ENCODE measurements around the gene HMCN2.

Gene HMCN2

GRCh38 chr9:130450344-130451003 lies 184.9 kb downstream of the HMCN2 start:
- Histone ChIP-seq H3K4me2 (ENCODE audit: low read length, poor library complexity, severe bottlenecking) (no peak overlapping the region), H2BK5ac (ENCODE audit: low read depth, low read length, poor library complexity, severe bottlenecking) (no peak overlapping the region), H3K9me3 (ENCODE audit: control insufficient read depth, low read length) (no peaks in the 10 kb centered on the region), H3K23ac (ENCODE audit: low read length in 2 of 2) (no peak overlapping the region), H3K14ac (ENCODE audit: low read length in 2 of 2) (no peak overlapping the region), H4K91ac (ENCODE audit: low read length) (peak overlapping the region; percentile 45), H2AK5ac (ENCODE audit: low read length, severe bottlenecking) (peak overlapping the region; percentile 57), H3K27ac (ENCODE audit: low read length, poor library complexity, severe bottlenecking) (no peak overlapping the region), H2BK120ac (ENCODE audit: low read depth, low read length) (no peak overlapping the region), H3K18ac (ENCODE audit: low read depth in 1 of 2, low read length in 2 of 2) (no peak overlapping the region), H2BK12ac (ENCODE audit: low read length in 2 of 2) (peak overlapping the region; percentile 17 to 32), H3K4me1 (ENCODE audit: control insufficient read depth, insufficient read depth, low read depth, low read length) (peaks cover 76% of the 10 kb centered on the region), H3K79me1 (replicated peaks; ENCODE audit: low read length, poor library complexity, severe bottlenecking) (peaks cover 30% of the 10 kb centered on the region), H2BK15ac (ENCODE audit: low read depth, poor library complexity, severe bottlenecking) (peak overlapping the region; percentile 37), H3K27me3 (ENCODE audit: control insufficient read depth in 1 of 2, insufficient read depth in 1 of 2, low read length in 2 of 2) (no peaks in the 10 kb centered on the region), H3K4ac (ENCODE audit: low read depth in 1 of 2, low read length in 2 of 2) (no peak overlapping the region), H2AFZ (ENCODE audit: low read depth, low read length) (no peak overlapping the region), H3K4me3 (ENCODE audit: insufficient read depth in 1 of 2, low read depth in 1 of 2, low read length in 2 of 2) (no peak overlapping the region), H3K36me3 (ENCODE audit: control insufficient read depth in 1 of 2, insufficient read depth in 2 of 2, low read depth in 1 of 2, low read length in 2 of 2) (peaks cover 17 to 35% of the 10 kb centered on the region in 2 experiments), H3K9ac (ENCODE audit: low read length) (no peak overlapping the region), H4K8ac (ENCODE audit: low read length) (peak overlapping the region; percentile 24)
- DNase-seq = no peak
- 89% methylated on average over 15 of the region's 15 CpGs for WGBS

- Histone ChIP-seq H2BK15ac (ENCODE audit: low read depth, poor library complexity, severe bottlenecking) (peak overlapping the region; percentile 37), H3K23ac (ENCODE audit: low read length in 2 of 2) (no peak overlapping the region), H3K4me3 (ENCODE audit: insufficient read depth in 1 of 2, low read depth in 1 of 2, low read length in 2 of 2) (no peak overlapping the region)
These were observed 185.4 kb downstream of the HMCN2 start for GRCh38 chr9:130451004-130451390.

GRCh38 chr9:130451509-130452388 lies 186.2 kb downstream of the HMCN2 start:
- peak overlapping the region; percentile 29 for H2BK120ac ChIP-seq (ENCODE audit: low read depth, low read length)
- DNase-seq = peak; percentile 87
- H2AK5ac ChIP-seq (ENCODE audit: low read length, severe bottlenecking) = peak overlapping the region; percentile 57
- peak overlapping the region; percentile 29 for H3K4me2 ChIP-seq (ENCODE audit: low read length, poor library complexity, severe bottlenecking)
- H4K8ac ChIP-seq (ENCODE audit: low read length) = peak overlapping the region; percentile 19
- H3K4ac ChIP-seq (ENCODE audit: low read depth in 1 of 2, low read length in 2 of 2) = peak overlapping the region in 1 of 2 experiments; percentile 46
- peaks cover 30% of the 10 kb centered on the region for H3K79me1 ChIP-seq (replicated peaks; ENCODE audit: low read length, poor library complexity, severe bottlenecking)
- H3K9me3 ChIP-seq (ENCODE audit: control insufficient read depth, low read length) = no peaks in the 10 kb centered on the region
- H3K18ac ChIP-seq (ENCODE audit: low read depth in 1 of 2, low read length in 2 of 2) = peak overlapping the region in 1 of 2 experiments; percentile 22
- no peak overlapping the region for H3K14ac ChIP-seq (ENCODE audit: low read length in 2 of 2)
- no peak overlapping the region for H2BK5ac ChIP-seq (ENCODE audit: low read depth, low read length, poor library complexity, severe bottlenecking)
- H3K27me3 ChIP-seq (ENCODE audit: control insufficient read depth in 1 of 2, insufficient read depth in 1 of 2, low read length in 2 of 2) = no peaks in the 10 kb centered on the region
- peaks cover 19 to 39% of the 10 kb centered on the region in 2 experiments for H3K36me3 ChIP-seq (ENCODE audit: control insufficient read depth in 1 of 2, insufficient read depth in 2 of 2, low read depth in 1 of 2, low read length in 2 of 2)
- 55% methylated on average over 23 of the region's 23 CpGs for WGBS
- no peak overlapping the region for H3K23ac ChIP-seq (ENCODE audit: low read length in 2 of 2)
- H2BK12ac ChIP-seq (ENCODE audit: low read length in 2 of 2) = peak overlapping the region in 1 of 2 experiments; percentile 32
- peaks cover 64% of the 10 kb centered on the region for H3K4me1 ChIP-seq (ENCODE audit: control insufficient read depth, insufficient read depth, low read depth, low read length)
- no peak overlapping the region for H3K9ac ChIP-seq (ENCODE audit: low read length)
- H2BK15ac ChIP-seq (ENCODE audit: low read depth, poor library complexity, severe bottlenecking) = no peak overlapping the region
- H3K4me3 ChIP-seq (ENCODE audit: insufficient read depth in 1 of 2, low read depth in 1 of 2, low read length in 2 of 2) = peak overlapping the region in 1 of 2 experiments; percentile 40
- peak overlapping the region; percentile 71 for H4K91ac ChIP-seq (ENCODE audit: low read length)
- no peak overlapping the region for H2AFZ ChIP-seq (ENCODE audit: low read depth, low read length)
- peak overlapping the region; percentile 74 for H3K27ac ChIP-seq (ENCODE audit: low read length, poor library complexity, severe bottlenecking)

More at GRCh38 chr9:130451004-130451390, 185.4 kb downstream of the HMCN2 start:
- Histone ChIP-seq H3K4me2 (ENCODE audit: low read length, poor library complexity, severe bottlenecking) (no peak overlapping the region), H3K14ac (ENCODE audit: low read length in 2 of 2) (no peak overlapping the region), H3K9ac (ENCODE audit: low read length) (no peak overlapping the region), H3K27me3 (ENCODE audit: control insufficient read depth in 1 of 2, insufficient read depth in 1 of 2, low read length in 2 of 2) (no peaks in the 10 kb centered on the region), H3K4ac (ENCODE audit: low read depth in 1 of 2, low read length in 2 of 2) (peak overlapping the region in 1 of 2 experiments; percentile 2), H3K27ac (ENCODE audit: low read length, poor library complexity, severe bottlenecking) (no peak overlapping the region), H2BK120ac (ENCODE audit: low read depth, low read length) (no peak overlapping the region), H3K9me3 (ENCODE audit: control insufficient read depth, low read length) (no peaks in the 10 kb centered on the region), H4K91ac (ENCODE audit: low read length) (peak overlapping the region; percentile 45), H4K8ac (ENCODE audit: low read length) (peak overlapping the region; percentile 24), H3K4me1 (ENCODE audit: control insufficient read depth, insufficient read depth, low read depth, low read length) (peaks cover 71% of the 10 kb centered on the region), H2BK5ac (ENCODE audit: low read depth, low read length, poor library complexity, severe bottlenecking) (no peak overlapping the region), H3K36me3 (ENCODE audit: control insufficient read depth in 1 of 2, insufficient read depth in 2 of 2, low read depth in 1 of 2, low read length in 2 of 2) (peaks cover 19 to 39% of the 10 kb centered on the region in 2 experiments), H3K79me1 (replicated peaks; ENCODE audit: low read length, poor library complexity, severe bottlenecking) (peaks cover 30% of the 10 kb centered on the region), H3K18ac (ENCODE audit: low read depth in 1 of 2, low read length in 2 of 2) (no peak overlapping the region), H2AFZ (ENCODE audit: low read depth, low read length) (no peak overlapping the region), H2AK5ac (ENCODE audit: low read length, severe bottlenecking) (peak overlapping the region; percentile 57), H2BK12ac (ENCODE audit: low read length in 2 of 2) (peak overlapping the region; percentile 17 to 32)
- DNase-seq = no peak
- 80% methylated on average over 14 of the region's 14 CpGs for WGBS

- WGBS = 98% methylated on average over 4 of the region's 4 CpGs
- H3K18ac ChIP-seq (ENCODE audit: low read depth in 1 of 2, low read length in 2 of 2) = no peak overlapping the region
- H3K4me3 ChIP-seq (ENCODE audit: insufficient read depth in 1 of 2, low read depth in 1 of 2, low read length in 2 of 2) = no peak overlapping the region
- peak overlapping the region; percentile 68 for H2AK5ac ChIP-seq (ENCODE audit: low read length, severe bottlenecking)
- no peak overlapping the region for H3K4ac ChIP-seq (ENCODE audit: low read depth in 1 of 2, low read length in 2 of 2)
- peaks cover 27% of the 10 kb centered on the region for H3K79me1 ChIP-seq (replicated peaks; ENCODE audit: low read length, poor library complexity, severe bottlenecking)
- no peak overlapping the region for H4K91ac ChIP-seq (ENCODE audit: low read length)
- H3K27me3 ChIP-seq (ENCODE audit: control insufficient read depth in 1 of 2, insufficient read depth in 1 of 2, low read length in 2 of 2) = no peaks in the 10 kb centered on the region
- no peak overlapping the region for H2BK120ac ChIP-seq (ENCODE audit: low read depth, low read length)
- H3K14ac ChIP-seq (ENCODE audit: low read length in 2 of 2) = no peak overlapping the region
- H3K4me2 ChIP-seq (ENCODE audit: low read length, poor library complexity, severe bottlenecking) = no peak overlapping the region
- no peaks in the 10 kb centered on the region for H3K9me3 ChIP-seq (ENCODE audit: control insufficient read depth, low read length)
- H2AFZ ChIP-seq (ENCODE audit: low read depth, low read length) = no peak overlapping the region
- no peak overlapping the region for H3K23ac ChIP-seq (ENCODE audit: low read length in 2 of 2)
- DNase-seq = no peak
- no peak overlapping the region for H3K9ac ChIP-seq (ENCODE audit: low read length)
- H3K4me1 ChIP-seq (ENCODE audit: control insufficient read depth, insufficient read depth, low read depth, low read length) = peaks cover 53% of the 10 kb centered on the region
- H2BK15ac ChIP-seq (ENCODE audit: low read depth, poor library complexity, severe bottlenecking) = no peak overlapping the region
- H3K36me3 ChIP-seq (ENCODE audit: control insufficient read depth in 1 of 2, insufficient read depth in 2 of 2, low read depth in 1 of 2, low read length in 2 of 2) = peaks cover 25 to 40% of the 10 kb centered on the region in 2 experiments
- no peak overlapping the region for H3K27ac ChIP-seq (ENCODE audit: low read length, poor library complexity, severe bottlenecking)
- H4K8ac ChIP-seq (ENCODE audit: low read length) = no peak overlapping the region
- no peak overlapping the region for H2BK12ac ChIP-seq (ENCODE audit: low read length in 2 of 2)
- no peak overlapping the region for H2BK5ac ChIP-seq (ENCODE audit: low read depth, low read length, poor library complexity, severe bottlenecking)
These were observed 187.3 kb downstream of the HMCN2 start for GRCh38 chr9:130452835-130453234.

Measured in mesenchymal stem cell (in vitro differentiated cells and primary cell).